HG03064 (cell line): Measurements from ENCODE around the gene GINS1.
"Not testable (repeated sequence)": the region's sequence is repeated elsewhere in the genome, so short reads cannot be mapped to it uniquely, and the experiment has no call there.

ENCODE experiments used
- ATAC-seq: cut with Tn5 transposase; IDR thresholded peaks from one replicate; pipeline ENCODE4 v1.9.1; 2021; ENCODE audit warnings: low read depth; ENCODE audit not compliant: unreplicated experiment

The GINS1 gene

GRCh38 chr20:25471020-25471419 is 63.5 kb downstream of the GINS1 start:
- no peak for ATAC-seq

- not testable (repeated sequence) for ATAC-seq
Observed at GRCh38 chr20:25473297-25473696, 65.8 kb downstream of the GINS1 start.

GRCh38 chr20:25476106-25477013 is 68.9 kb downstream of the GINS1 start:
- ATAC-seq = no peak

- ATAC-seq = no peak
Observed at GRCh38 chr20:25477014-25477882, 69.8 kb downstream of the GINS1 start.

GRCh38 chr20:25478889-25479568 is 71.6 kb downstream of the GINS1 start:
- ATAC-seq = no peak

- ATAC-seq = no peak
Observed at GRCh38 chr20:25479638-25480037, 72.2 kb downstream of the GINS1 start.

GRCh38 chr20:25480156-25480555 is 72.7 kb downstream of the GINS1 start:
- no peak for ATAC-seq

DNA sequence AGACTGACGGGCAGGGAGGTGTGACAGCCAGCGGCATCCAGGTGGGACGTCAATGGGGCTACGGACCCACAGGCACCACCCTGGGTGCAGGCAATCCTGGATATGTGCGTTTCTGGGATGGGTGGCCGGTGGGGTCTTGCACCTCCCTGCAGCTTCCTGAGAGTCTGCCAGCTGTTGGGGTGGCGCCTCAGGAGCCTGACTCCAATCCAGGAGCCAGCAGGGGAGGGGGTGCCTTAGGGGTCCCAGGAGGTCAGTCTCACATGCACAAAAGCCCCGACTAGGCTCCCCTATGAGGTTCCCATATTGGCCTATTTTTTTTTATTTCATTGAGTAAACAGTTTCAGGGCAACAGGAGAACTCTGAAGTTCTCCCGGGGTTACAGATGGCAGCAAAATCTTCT is 73.3 kb downstream of the GINS1 start:
- no peak for ATAC-seq

DNA sequence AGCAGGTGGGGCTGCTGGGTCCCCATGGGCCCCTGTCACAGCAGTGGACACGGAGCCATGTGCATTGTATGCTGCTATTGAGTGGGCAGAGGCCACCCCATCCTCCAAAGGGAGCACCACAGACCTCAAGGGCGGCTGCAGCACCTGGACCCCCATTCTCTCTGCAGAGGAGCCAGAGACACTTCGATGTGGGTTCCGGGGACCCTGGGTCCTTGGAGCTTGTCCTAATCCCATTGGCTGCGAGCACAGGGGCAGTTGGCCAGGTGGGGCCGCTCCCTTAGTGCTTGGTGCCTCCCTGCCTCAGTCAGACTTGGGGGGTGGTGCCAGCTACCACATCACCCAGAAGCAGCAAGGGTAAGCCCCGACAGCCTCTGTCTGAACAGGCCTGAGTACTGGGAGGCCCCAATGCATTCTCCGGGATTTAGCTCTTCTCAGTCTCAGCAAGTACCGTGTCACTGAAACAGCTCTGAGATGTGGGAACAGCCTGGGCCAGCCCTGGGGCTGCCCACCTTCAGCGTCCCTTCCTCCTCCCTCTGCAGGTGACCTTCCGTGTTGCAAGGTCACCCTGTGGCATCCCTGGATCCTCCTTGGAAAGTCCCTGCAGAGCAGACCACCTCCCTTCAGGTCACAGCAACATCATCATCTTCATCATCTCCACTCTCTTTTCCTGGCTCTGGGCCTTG is 73.9 kb downstream of the GINS1 start:
- ATAC-seq = no peak

DNA sequence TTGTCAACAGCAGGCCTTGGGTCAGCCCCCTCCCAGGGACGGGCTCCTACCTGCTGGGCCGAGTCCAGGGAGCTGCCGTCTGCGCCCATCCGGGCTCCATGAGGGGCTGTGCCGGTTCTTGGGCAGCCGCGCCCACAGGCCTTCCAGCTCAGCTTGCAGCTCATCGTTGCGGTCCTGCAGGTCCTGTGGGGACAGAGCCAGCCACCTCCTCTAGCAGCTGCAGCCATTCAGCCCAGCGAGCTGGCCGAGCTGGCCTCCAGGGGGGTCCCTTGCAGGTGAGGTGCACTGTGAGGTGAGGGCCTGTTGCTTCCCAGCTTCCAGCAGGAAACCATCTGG is 74.4 kb downstream of the GINS1 start:
- ATAC-seq = no peak

GRCh38 chr20:25483431-25484132 is 76.1 kb downstream of the GINS1 start:
- no peak for ATAC-seq

DNA sequence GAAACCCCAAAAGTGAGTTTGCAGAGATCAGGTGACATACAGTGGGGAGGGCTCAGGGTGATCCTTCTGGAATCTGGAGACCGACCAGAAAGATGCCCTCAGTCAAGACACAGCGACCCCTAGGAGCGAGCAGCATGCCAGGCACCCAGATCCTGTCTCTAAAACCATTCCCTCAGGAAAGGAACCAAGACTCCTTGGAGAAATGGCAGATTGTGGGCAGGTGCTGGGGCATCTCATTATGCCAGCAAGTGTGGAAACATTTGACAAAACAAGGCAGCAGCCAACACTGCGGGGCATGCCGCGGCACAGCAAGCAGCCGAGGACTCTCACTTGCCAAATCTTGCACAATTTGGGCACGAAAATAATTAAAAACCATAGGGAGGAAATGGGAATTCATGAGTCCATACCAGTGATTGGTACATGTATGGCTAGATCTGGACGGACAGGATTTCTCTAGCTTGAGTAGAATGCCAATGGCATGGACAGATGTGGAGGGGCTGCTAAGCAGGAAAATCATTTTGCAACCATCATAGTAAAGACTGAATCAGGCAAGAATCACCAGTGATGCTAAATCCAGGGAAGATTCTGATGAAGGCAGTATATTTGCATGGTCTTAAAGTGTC is 76.9 kb downstream of the GINS1 start:
- ATAC-seq = no peak

GRCh38 chr20:25484911-25485511 is 77.5 kb downstream of the GINS1 start:
- ATAC-seq = no peak

- ATAC-seq = no peak
Observed at GRCh38 chr20:25485872-25486271, 78.4 kb downstream of the GINS1 start.

DNA sequence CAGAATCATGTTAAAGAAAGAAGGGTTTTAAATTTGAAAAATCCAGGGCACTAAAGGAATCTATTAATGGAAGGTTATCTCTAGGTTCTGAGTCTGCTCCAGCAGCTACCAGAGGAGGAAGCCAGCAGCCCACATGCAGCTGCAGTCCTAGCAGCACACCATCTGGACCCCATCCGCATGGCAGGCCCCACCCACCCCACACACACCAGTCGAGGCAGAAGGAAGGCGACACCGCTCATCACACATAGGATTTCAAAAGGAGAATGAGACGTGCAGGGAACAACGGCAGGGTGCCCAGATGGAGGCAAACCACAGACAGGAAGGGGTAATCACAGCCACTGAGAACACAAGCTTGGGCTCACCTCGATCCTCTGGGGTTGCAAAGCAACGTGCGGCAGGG is 78.9 kb downstream of the GINS1 start:
- no peak for ATAC-seq

DNA sequence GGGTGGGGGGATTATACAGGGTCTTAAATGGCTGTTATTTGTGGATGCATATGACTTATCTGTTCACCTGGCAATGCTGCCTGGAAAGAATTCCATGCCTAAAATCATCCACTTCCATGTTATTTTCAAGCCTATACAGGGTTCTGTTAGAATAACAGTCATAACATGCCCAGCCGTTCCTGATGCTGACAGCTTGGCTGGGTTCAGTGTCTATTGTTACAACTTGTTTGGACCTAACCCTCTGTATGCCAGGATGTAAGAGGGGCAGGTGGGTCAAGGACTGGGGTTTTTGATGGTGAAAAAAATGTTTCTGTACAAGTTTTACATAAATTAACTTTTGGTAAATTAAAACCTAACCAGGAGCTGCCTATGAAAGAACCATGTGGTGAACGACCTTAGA is 79.8 kb downstream of the GINS1 start:
- no peak for ATAC-seq

- no peak for ATAC-seq
Observed at GRCh38 chr20:25487975-25488374, 80.5 kb downstream of the GINS1 start.

- no peak for ATAC-seq
Observed at GRCh38 chr20:25489221-25489871, 81.9 kb downstream of the GINS1 start.
